ENCODE measurements around the gene SUCO. TPM values are rescaled to one million over a fixed set of nuclear protein-coding genes. Genes with fewer than 3 reads are reported as not detected.

SUCO gene
- total RNA-seq, 4 donors from 2014 or later: 5.8 to 11.3 (median 6.4) TPM

DNA sequence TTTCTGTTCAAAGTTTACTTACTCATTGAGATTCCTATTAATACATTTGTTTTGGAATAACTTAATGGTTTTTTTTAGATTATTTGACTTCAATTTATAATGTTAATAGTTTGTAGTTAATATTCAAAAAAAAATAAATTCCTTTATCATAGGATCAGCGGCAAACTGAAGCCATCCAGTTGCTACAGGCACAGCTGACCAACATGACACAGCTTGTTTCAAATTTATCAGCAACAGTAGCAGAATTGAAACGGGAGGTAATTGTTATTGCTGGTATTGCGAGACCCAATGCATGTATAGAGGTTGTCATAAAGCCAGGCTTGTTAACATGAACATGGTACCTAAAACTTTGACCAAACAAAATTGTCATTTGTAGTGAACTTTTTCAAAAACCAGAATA, 67.0 kb downstream of the SUCO start:
- TF ChIP-seq, protein P1, sequence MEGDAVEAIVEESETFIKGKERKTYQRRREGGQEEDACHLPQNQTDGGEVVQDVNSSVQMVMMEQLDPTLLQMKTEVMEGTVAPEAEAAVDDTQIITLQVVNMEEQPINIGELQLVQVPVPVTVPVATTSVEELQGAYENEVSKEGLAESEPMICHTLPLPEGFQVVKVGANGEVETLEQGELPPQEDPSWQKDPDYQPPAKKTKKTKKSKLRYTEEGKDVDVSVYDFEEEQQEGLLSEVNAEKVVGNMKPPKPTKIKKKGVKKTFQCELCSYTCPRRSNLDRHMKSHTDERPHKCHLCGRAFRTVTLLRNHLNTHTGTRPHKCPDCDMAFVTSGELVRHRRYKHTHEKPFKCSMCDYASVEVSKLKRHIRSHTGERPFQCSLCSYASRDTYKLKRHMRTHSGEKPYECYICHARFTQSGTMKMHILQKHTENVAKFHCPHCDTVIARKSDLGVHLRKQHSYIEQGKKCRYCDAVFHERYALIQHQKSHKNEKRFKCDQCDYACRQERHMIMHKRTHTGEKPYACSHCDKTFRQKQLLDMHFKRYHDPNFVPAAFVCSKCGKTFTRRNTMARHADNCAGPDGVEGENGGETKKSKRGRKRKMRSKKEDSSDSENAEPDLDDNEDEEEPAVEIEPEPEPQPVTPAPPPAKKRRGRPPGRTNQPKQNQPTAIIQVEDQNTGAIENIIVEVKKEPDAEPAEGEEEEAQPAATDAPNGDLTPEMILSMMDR (IDR thresholded peaks at IDR 0.05 in 4 of 5, conservative IDR thresholded peaks at IDR 0.05 in 1 of 5): no peak
- TF ChIP-seq POLR2A (IDR thresholded peaks at IDR 0.05): no peak
- in situ Hi-C loops (cut with MboI; ENCODE audit: low sequenced_read_pairs in 4 of 4) (no loop called here), intact Hi-C loops (cut with DNase I; ENCODE audit: low total_unique reads) (no loop called here)
- Histone ChIP-seq H3K4me1 (no peaks in the 10 kb centered on the region), H3K36me3 (peaks cover 0 to 57% of the 10 kb centered on the region in 2 donors), H3K9me3 (no peaks in the 10 kb centered on the region), H3K27me3 (no peaks in the 10 kb centered on the region), H3K27ac (no peak overlapping the region), H3K4me3 (no peak overlapping the region)
- DNase-seq (no peak), ATAC-seq (no peak)

DNA sequence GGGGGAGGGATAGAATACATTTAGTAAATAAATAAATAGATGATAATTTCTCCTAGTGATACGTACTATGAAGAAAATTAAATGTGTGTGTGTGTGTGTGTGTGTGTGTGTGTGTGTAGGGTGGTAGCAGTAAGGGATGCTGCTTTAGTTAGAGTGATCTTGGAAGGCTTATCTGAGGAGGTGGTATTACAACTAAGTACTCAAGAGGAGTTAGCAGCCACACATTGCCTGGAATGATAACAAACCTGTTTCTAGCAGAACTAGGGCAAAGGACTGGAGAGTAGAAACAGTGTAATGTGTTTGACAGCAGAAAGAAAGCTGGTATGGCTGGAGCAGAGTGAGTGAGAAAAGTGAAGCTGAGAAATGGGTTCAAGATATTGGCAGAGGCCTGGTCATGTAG, 67.7 kb downstream of the SUCO start:
- H3K27ac ChIP-seq: no peak overlapping the region
- H3K9me3 ChIP-seq: no peaks in the 10 kb centered on the region
- ATAC-seq (no peak), DNase-seq (no peak)
- H3K27me3 ChIP-seq: no peaks in the 10 kb centered on the region
- no peak overlapping the region for H3K4me3 ChIP-seq
- no peaks in the 10 kb centered on the region for H3K4me1 ChIP-seq
- intact Hi-C loops (cut with DNase I; ENCODE audit: low total_unique reads) (no loop called here), in situ Hi-C loops (cut with MboI; ENCODE audit: low sequenced_read_pairs in 4 of 4) (no loop called here)
- no peak for TF ChIP-seq POLR2A (IDR thresholded peaks at IDR 0.05)
- TF ChIP-seq, protein P1 (IDR thresholded peaks at IDR 0.05 in 4 of 5, conservative IDR thresholded peaks at IDR 0.05 in 1 of 5): no peak
- H3K36me3 ChIP-seq: peaks cover 0 to 53% of the 10 kb centered on the region in 2 donors

DNA sequence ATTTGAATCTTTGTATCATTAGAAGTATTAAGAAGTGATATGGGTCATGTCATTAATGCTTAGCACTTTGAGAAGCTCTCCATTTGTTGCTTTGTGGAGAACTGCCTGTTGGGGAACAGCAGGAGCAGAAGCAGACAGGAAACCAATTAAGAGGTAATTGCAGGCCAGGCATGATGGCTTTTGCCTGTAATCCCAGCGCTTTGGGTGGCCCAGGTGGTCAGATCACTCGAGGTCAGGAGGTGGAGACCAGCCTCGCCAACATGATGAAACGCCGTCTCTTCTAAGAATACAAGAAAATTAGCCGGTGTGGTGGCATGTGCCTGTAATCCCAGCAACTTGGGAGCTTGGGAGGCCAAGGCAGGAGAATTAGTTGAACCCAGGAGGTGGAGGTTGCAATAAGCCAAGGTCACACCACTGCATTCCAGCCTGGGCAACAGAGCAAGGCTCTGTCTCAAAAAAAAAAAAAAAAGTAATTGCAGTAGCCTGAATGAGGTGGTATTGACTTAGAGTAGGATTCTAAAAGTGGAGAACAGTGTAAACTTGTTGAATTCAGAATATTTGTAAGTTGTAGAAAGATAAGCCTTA, 68.2 kb downstream of the SUCO start:
- intact Hi-C loops (cut with DNase I; ENCODE audit: low total_unique reads): no loop called here
- no peak for TF ChIP-seq POLR2A (IDR thresholded peaks at IDR 0.05)
- TF ChIP-seq, protein P1 (IDR thresholded peaks at IDR 0.05 in 4 of 5, conservative IDR thresholded peaks at IDR 0.05 in 1 of 5): no peak
- DNase-seq: no peak
- peaks cover 0 to 48% of the 10 kb centered on the region in 2 donors for H3K36me3 ChIP-seq
- H3K4me1 ChIP-seq: no peaks in the 10 kb centered on the region
- no peaks in the 10 kb centered on the region for H3K9me3 ChIP-seq
- in situ Hi-C loops (cut with MboI; ENCODE audit: low sequenced_read_pairs in 4 of 4): no loop called here
- no peak for ATAC-seq
- H3K27me3 ChIP-seq: no peaks in the 10 kb centered on the region
- no peak overlapping the region for H3K27ac ChIP-seq
- no peak overlapping the region for H3K4me3 ChIP-seq

DNA sequence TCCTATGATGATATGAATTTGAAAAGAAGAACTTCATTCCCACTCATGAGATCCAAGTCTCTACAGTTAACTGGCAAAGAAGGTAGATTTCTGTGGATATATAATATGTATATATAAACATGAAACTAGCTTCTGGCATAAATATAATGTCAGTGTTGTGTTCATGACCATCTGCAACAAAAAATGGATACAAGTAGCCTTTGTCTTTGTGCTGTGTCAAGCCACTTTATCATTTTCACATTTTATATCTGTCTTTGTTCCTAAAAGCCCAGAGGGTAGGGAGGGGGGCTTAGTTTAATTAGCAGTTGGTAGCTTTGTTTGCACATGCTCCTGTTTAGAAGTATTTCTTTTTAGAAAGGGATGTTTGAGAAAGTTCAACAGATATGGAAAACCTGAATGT, 69.8 kb downstream of the SUCO start:
- DNase-seq (no peak), ATAC-seq (no peak)
- TF ChIP-seq, protein P1 (IDR thresholded peaks at IDR 0.05 in 4 of 5, conservative IDR thresholded peaks at IDR 0.05 in 1 of 5): no peak
- no peak for TF ChIP-seq POLR2A (IDR thresholded peaks at IDR 0.05)
- intact Hi-C loops (cut with DNase I; ENCODE audit: low total_unique reads) (no loop called here), in situ Hi-C loops (cut with MboI; ENCODE audit: low sequenced_read_pairs in 4 of 4) (no loop called here)
- Histone ChIP-seq H3K27me3 (no peaks in the 10 kb centered on the region), H3K4me1 (no peaks in the 10 kb centered on the region), H3K4me3 (no peak overlapping the region), H3K27ac (no peak overlapping the region), H3K36me3 (peaks cover 0 to 34% of the 10 kb centered on the region in 2 donors), H3K9me3 (no peaks in the 10 kb centered on the region)

DNA sequence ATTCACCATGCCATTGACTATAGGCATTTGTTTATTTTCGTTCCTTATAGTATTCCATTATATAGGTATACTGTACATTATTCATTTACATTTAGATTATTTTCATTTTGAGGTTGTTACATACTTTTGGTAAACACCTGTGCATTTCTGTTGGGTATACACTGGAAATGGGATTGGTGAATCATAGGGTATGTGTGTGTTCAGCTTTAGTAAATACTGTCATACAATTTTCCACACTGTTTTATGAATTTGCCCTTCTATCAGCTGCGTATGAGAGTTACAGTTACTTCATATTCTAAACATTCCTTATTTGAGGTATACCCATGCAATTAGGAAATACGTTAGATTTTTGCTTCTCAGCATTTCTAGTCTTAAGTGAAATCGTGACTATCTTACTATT, 70.9 kb downstream of the SUCO start:
- DNase-seq (no peak), ATAC-seq (no peak)
- no peaks in the 10 kb centered on the region for H3K4me1 ChIP-seq
- TF ChIP-seq, protein P1 (IDR thresholded peaks at IDR 0.05 in 4 of 5, conservative IDR thresholded peaks at IDR 0.05 in 1 of 5): no peak
- TF ChIP-seq POLR2A (IDR thresholded peaks at IDR 0.05): no peak
- no peak overlapping the region for H3K27ac ChIP-seq
- H3K4me3 ChIP-seq: no peak overlapping the region
- in situ Hi-C loops (cut with MboI; ENCODE audit: low sequenced_read_pairs in 4 of 4) (no loop called here), intact Hi-C loops (cut with DNase I; ENCODE audit: low total_unique reads) (no loop called here)
- peaks cover 0 to 25% of the 10 kb centered on the region in 2 donors for H3K36me3 ChIP-seq
- H3K9me3 ChIP-seq: no peaks in the 10 kb centered on the region
- no peaks in the 10 kb centered on the region for H3K27me3 ChIP-seq

All from gastrocnemius medialis (tissue), 4 donors.